ENCODE data around the gene PYDC1.
A peak's percentile ranks its signal among the peaks of the same experiment; 100 is the strongest.

The PYDC1 gene

GRCh38 chr16:31216422-31217135 is at the start of gene PYDC1:
PYDC1 (minus strand) TSS chr16:31217135; CDS start chr16:31217028, 107 bp downstream.
- H3K4me3 ChIP-seq (ENCODE audit: low read depth, low read length) = no peak within 1 kb of the TSS
- no peak for DNase-seq (ENCODE audit: low read depth)
- TF ChIP-seq MAX (IDR thresholded peaks at IDR 0.05; ENCODE audit: low read depth, low read length) (no peak), CTCF (IDR thresholded peaks at IDR 0.05; ENCODE audit: low read depth, low read length) (no peak), POLR2A (IDR thresholded peaks at IDR 0.05; ENCODE audit: extremely low read depth, insufficient read length) (no peak), MYC (IDR thresholded peaks at IDR 0.05; ENCODE audit: low read depth, low read length) (no peak)

GRCh38 chr16:31265329-31266245 is 48.7 kb upstream of the PYDC1 start:
- no peak overlapping the region for H3K4me3 ChIP-seq (ENCODE audit: low read depth, low read length)
- TF ChIP-seq POLR2A (IDR thresholded peaks at IDR 0.05; ENCODE audit: extremely low read depth, insufficient read length) (no peak), MAX (IDR thresholded peaks at IDR 0.05; ENCODE audit: low read depth, low read length) (no peak), CTCF (IDR thresholded peaks at IDR 0.05; ENCODE audit: low read depth, low read length) (no peak), MYC (IDR thresholded peaks at IDR 0.05; ENCODE audit: low read depth, low read length) (no peak)
- peak; percentile 37 for DNase-seq (ENCODE audit: low read depth)

GRCh38 chr16:31262084-31262483 is 45.1 kb upstream of the PYDC1 start:
- DNase-seq (ENCODE audit: low read depth) = no peak
- TF ChIP-seq MAX (IDR thresholded peaks at IDR 0.05; ENCODE audit: low read depth, low read length) = no peak
- TF ChIP-seq POLR2A (IDR thresholded peaks at IDR 0.05; ENCODE audit: extremely low read depth, insufficient read length) = no peak
- TF ChIP-seq CTCF (IDR thresholded peaks at IDR 0.05; ENCODE audit: low read depth, low read length) = no peak
- no peak for TF ChIP-seq MYC (IDR thresholded peaks at IDR 0.05; ENCODE audit: low read depth, low read length)

GRCh38 chr16:31260136-31260931 is 43.4 kb upstream of the PYDC1 start:
- peak overlapping the region; percentile 47 for H3K4me3 ChIP-seq (ENCODE audit: low read depth, low read length)
- TF ChIP-seq MAX (IDR thresholded peaks at IDR 0.05; ENCODE audit: low read depth, low read length) = no peak
- TF ChIP-seq MYC (IDR thresholded peaks at IDR 0.05; ENCODE audit: low read depth, low read length) = no peak
- TF ChIP-seq POLR2A (IDR thresholded peaks at IDR 0.05; ENCODE audit: extremely low read depth, insufficient read length) = no peak
- TF ChIP-seq CTCF (IDR thresholded peaks at IDR 0.05; ENCODE audit: low read depth, low read length) = no peak
- DNase-seq (ENCODE audit: low read depth) = no peak

More at GRCh38 chr16:31262084-31262483, 45.1 kb upstream of the PYDC1 start:
- no peak overlapping the region for H3K4me3 ChIP-seq (ENCODE audit: low read depth, low read length)

- TF ChIP-seq POLR2A (IDR thresholded peaks at IDR 0.05; ENCODE audit: extremely low read depth, insufficient read length) = no peak
- no peak for TF ChIP-seq CTCF (IDR thresholded peaks at IDR 0.05; ENCODE audit: low read depth, low read length)
- TF ChIP-seq MAX (IDR thresholded peaks at IDR 0.05; ENCODE audit: low read depth, low read length) = no peak
- TF ChIP-seq MYC (IDR thresholded peaks at IDR 0.05; ENCODE audit: low read depth, low read length) = no peak
- H3K4me3 ChIP-seq (ENCODE audit: low read depth, low read length) = no peak overlapping the region
- DNase-seq (ENCODE audit: low read depth) = no peak
Measured at GRCh38 chr16:31258366-31258765, 41.4 kb upstream of the PYDC1 start.

Measured in NB4 (cell line).